Neural progenitor cell (in vitro differentiated cells): ENCODE results near the gene ODF2L. TPM values are rescaled to one million over a fixed set of nuclear protein-coding genes. Genes with fewer than 3 reads are reported as not detected.

Experiments
- DNase-seq: peaks from one replicate; pipeline ENCODE4 v3.0.0-alpha.2; 2016; ENCODE audit warnings: low spot score
- H2AFZ ChIP-seq: fragments of 200-600 bp; sonication (generic); replicated peaks from 2 replicates; pipeline ENCODE4 v1.6.1; 2016; ENCODE audit warnings: antibody characterized with exemption
- H3F3A ChIP-seq: fragments of 200-600 bp; sonication (generic); 2 replicates; pipeline ENCODE4 v1.6.1; 2016; ENCODE audit warnings: antibody characterized with exemption, low read depth
- H3K27ac ChIP-seq: fragments of 200-600 bp; sonication (generic); 2 replicates; pipeline ENCODE4 v1.5.1; 2016; ENCODE audit warnings: mild to moderate bottlenecking
- H3K27me3 ChIP-seq: fragments of 200-600 bp; sonication (generic); 2 replicates; pipeline ENCODE4 v1.6.1; 2016; ENCODE audit warnings: mild to moderate bottlenecking, moderate library complexity
- H3K36me3 ChIP-seq: fragments of 200-600 bp; sonication (generic); 2 replicates; pipeline ENCODE4 v1.5.1; 2016
- H3K4me1 ChIP-seq: fragments of 200-600 bp; sonication (generic); 2 replicates; pipeline ENCODE4 v1.6.1; 2016; ENCODE audit warnings: mixed run types
- H3K4me2 ChIP-seq: fragments of 200-600 bp; sonication (generic); 2 replicates; pipeline ENCODE4 v1.6.1; 2016
- H3K4me3 ChIP-seq: fragments of 200-600 bp; sonication (generic); 2 replicates; pipeline ENCODE4 v1.5.1; 2016
- H3K79me2 ChIP-seq: fragments of 200-600 bp; sonication (generic); 2 replicates; pipeline ENCODE4 v1.6.1; 2016; ENCODE audit warnings: low read depth
- H3K9ac ChIP-seq: fragments of 200-600 bp; sonication (generic); 2 replicates; pipeline ENCODE4 v1.6.1; 2016
- H3K9me3 ChIP-seq: fragments of 200-600 bp; sonication (generic); 2 replicates; pipeline ENCODE4 v1.5.1; 2016; ENCODE audit warnings: low read depth
- H4K20me1 ChIP-seq: fragments of 200-600 bp; sonication (generic); 2 replicates; pipeline ENCODE4 v1.6.1; 2016; ENCODE audit warnings: low read depth
- H3K27ac Mint-ChIP-seq: 3 replicates; pipeline ENCODE4 v1.8.0; 2021; ENCODE audit warnings: mixed read lengths
- H3K27me3 Mint-ChIP-seq: 2 replicates; pipeline ENCODE4 v1.8.0; 2022; ENCODE audit warnings: low read depth, mild to moderate bottlenecking, inconsistent platforms, moderate library complexity, mixed read lengths; ENCODE audit not compliant: insufficient read depth
- H3K36me3 Mint-ChIP-seq: 3 replicates; pipeline ENCODE4 v1.8.0; 2021; ENCODE audit warnings: mixed read lengths
- H3K4me1 Mint-ChIP-seq: 3 replicates; pipeline ENCODE4 v1.8.0; 2021; ENCODE audit warnings: mixed read lengths
- H3K4me3 Mint-ChIP-seq: 3 replicates; pipeline ENCODE4 v1.8.0; 2021; ENCODE audit warnings: mild to moderate bottlenecking, moderate library complexity, mixed read lengths
- H3K9me3 Mint-ChIP-seq: 3 replicates; pipeline ENCODE4 v1.8.0; 2020; ENCODE audit warnings: mixed read lengths
- EZH2 ChIP-seq: fragments of 200-600 bp; sonication (generic); IDR thresholded peaks from 2 replicates; pipeline ENCODE4 v1.6.1; 2017; ENCODE audit warnings: antibody characterized with exemption, mild to moderate bottlenecking, moderate library complexity
- EZH2phosphoT487 ChIP-seq: fragments of 200-600 bp; sonication (generic); IDR thresholded peaks from 2 replicates; pipeline ENCODE4 v1.6.1; 2017; ENCODE audit warnings: antibody characterized with exemption
- total RNA-seq: library from RNA; depleted of rRNA; stranded (reverse); fragments of >200 nt; gene quantifications from 2 replicates; pipeline ENCODE4 v1.2.3, GENCODE V29; 2015; ENCODE audit warnings: low replicate concordance
- TF ChIP-seq, protein P1 (sequence below): fragments of 200-600 bp; sonication (generic); IDR thresholded peaks from 2 replicates; pipeline ENCODE4 v1.5.1; 2017; ENCODE audit warnings: antibody characterized with exemption, mild to moderate bottlenecking

Gene ODF2L, protein sequence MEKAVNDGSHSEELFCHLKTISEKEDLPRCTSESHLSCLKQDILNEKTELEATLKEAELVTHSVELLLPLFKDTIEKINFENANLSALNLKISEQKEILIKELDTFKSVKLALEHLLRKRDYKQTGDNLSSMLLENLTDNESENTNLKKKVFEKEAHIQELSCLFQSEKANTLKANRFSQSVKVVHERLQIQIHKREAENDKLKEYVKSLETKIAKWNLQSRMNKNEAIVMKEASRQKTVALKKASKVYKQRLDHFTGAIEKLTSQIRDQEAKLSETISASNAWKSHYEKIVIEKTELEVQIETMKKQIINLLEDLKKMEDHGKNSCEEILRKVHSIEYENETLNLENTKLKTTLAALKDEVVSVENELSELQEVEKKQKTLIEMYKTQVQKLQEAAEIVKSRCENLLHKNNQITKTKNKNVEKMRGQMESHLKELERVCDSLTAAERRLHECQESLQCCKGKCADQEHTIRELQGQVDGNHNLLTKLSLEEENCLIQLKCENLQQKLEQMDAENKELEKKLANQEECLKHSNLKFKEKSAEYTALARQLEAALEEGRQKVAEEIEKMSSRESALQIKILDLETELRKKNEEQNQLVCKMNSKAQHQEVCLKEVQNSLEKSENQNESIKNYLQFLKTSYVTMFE
- total RNA-seq: 27.7 and 62.6 TPM in 2 replicates

DNA sequence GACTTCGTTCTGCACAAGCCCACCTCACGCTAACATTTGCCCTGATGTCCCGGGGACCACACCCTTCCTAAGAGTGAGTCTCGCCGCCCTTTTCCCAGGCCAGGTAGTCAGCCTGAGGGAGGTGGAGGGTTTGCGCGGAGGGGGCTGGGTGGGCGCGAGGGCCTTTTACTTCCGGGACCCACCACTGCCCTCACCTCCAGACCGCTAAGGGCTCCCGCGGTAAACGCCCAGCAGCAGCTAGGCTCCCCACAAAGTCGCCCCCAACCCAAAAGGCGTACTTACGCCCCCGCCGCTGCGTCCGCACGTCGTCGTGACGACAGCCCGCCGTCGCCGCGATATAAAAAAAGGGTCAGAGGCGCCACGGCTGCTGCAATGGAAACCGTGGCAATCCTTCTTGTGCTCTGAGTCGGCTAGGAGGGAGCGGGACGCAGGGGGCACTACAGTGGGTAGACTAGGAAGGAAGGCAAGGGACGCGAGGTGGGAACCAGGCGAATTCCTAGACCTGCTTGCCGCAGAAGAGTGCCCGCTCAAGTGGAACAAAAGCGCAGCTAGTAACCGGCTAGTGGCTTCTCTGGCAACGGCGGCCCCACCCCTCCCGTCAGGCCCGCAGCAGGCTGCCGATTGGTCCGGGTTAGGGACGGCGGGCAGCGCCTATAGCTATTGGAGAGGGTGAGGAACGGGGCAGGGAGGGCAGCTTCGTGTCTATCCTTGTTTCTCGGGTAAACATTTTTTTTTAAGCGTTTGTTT, at the start of gene ODF2L:
Gene ODF2L, minus strand, starts transcription at position 573 of the 747 bp plus-strand sequence. CDS start 9,296 bp downstream, outside the sequence.
- H3K9me3 Mint-ChIP-seq: peaks cover 9% of the 10 kb centered on the region
- peaks cover 15% of the 10 kb centered on the region for H3K36me3 Mint-ChIP-seq
- DNase-seq: peak; percentile 95
- H4K20me1 ChIP-seq: no peaks in the 10 kb centered on the region
- TF ChIP-seq EZH2 (peak; percentile 27), EZH2phosphoT487 (no peak)
- TF ChIP-seq, protein P1, sequence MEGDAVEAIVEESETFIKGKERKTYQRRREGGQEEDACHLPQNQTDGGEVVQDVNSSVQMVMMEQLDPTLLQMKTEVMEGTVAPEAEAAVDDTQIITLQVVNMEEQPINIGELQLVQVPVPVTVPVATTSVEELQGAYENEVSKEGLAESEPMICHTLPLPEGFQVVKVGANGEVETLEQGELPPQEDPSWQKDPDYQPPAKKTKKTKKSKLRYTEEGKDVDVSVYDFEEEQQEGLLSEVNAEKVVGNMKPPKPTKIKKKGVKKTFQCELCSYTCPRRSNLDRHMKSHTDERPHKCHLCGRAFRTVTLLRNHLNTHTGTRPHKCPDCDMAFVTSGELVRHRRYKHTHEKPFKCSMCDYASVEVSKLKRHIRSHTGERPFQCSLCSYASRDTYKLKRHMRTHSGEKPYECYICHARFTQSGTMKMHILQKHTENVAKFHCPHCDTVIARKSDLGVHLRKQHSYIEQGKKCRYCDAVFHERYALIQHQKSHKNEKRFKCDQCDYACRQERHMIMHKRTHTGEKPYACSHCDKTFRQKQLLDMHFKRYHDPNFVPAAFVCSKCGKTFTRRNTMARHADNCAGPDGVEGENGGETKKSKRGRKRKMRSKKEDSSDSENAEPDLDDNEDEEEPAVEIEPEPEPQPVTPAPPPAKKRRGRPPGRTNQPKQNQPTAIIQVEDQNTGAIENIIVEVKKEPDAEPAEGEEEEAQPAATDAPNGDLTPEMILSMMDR: peak; percentile 11
- peak within 1 kb of the TSS; percentile 91 for H3K4me3 ChIP-seq
- peak within 1 kb of the TSS; percentile 53 for H3K27ac ChIP-seq
- H3K4me2 ChIP-seq: peak within 1 kb of the TSS; percentile 99
- peaks cover 14% of the 10 kb centered on the region for H3K27me3 ChIP-seq
- H3K36me3 ChIP-seq: no peaks in the 10 kb centered on the region
- peaks cover 5% of the 10 kb centered on the region for H3K4me1 ChIP-seq
- H3K9ac ChIP-seq: peak within 1 kb of the TSS; percentile 30
- H3K4me1 Mint-ChIP-seq: peaks cover 21% of the 10 kb centered on the region
- peaks cover 43% of the 10 kb centered on the region for H3K79me2 ChIP-seq
- no peaks in the 10 kb centered on the region for H3K9me3 ChIP-seq
- peak within 1 kb of the TSS; percentile 81 for H3K27ac Mint-ChIP-seq
- H2AFZ ChIP-seq: peak within 1 kb of the TSS; percentile 78
- peaks cover 8% of the 10 kb centered on the region for H3F3A ChIP-seq
- H3K27me3 Mint-ChIP-seq: peaks cover 2% of the 10 kb centered on the region
- peak within 1 kb of the TSS; percentile 95 for H3K4me3 Mint-ChIP-seq

DNA sequence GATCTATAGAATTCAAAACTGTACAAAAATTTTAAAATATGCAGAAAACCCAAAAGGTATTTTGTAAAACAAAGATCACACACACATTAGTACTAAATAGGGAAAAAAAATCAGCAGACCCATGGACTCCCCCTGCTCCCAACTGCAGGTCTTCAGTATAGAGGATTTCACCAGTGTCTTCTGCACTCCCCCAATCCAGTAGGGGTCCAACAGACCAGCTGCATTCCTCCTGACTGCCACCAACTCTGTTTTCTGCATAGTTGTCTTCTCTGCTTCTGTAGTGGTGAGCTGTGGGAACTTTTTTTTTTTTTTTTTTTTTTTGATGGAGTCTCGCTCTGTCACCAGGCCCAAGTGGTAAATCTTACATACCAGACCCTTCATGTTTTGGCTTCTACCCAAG, 49.8 kb upstream of the ODF2L start:
- Histone ChIP-seq H3K4me2 (no peak overlapping the region), H3K9me3 (no peaks in the 10 kb centered on the region), H4K20me1 (no peaks in the 10 kb centered on the region), H3K79me2 (no peaks in the 10 kb centered on the region), H3K4me3 (no peak overlapping the region), H3F3A (no peaks in the 10 kb centered on the region), H3K9ac (no peak overlapping the region), H2AFZ (no peak overlapping the region), H3K36me3 (no peaks in the 10 kb centered on the region), H3K4me1 (no peaks in the 10 kb centered on the region), H3K27ac (no peak overlapping the region), H3K27me3 (no peaks in the 10 kb centered on the region)
- no peak for TF ChIP-seq EZH2phosphoT487
- TF ChIP-seq, protein P1: no peak
- no peak for TF ChIP-seq EZH2
- H3K27me3 Mint-ChIP-seq: no peaks in the 10 kb centered on the region
- no peak overlapping the region for H3K27ac Mint-ChIP-seq
- no peak for DNase-seq
- H3K4me3 Mint-ChIP-seq: no peak overlapping the region
- H3K36me3 Mint-ChIP-seq: no peaks in the 10 kb centered on the region
- no peaks in the 10 kb centered on the region for H3K4me1 Mint-ChIP-seq
- no peaks in the 10 kb centered on the region for H3K9me3 Mint-ChIP-seq

DNA sequence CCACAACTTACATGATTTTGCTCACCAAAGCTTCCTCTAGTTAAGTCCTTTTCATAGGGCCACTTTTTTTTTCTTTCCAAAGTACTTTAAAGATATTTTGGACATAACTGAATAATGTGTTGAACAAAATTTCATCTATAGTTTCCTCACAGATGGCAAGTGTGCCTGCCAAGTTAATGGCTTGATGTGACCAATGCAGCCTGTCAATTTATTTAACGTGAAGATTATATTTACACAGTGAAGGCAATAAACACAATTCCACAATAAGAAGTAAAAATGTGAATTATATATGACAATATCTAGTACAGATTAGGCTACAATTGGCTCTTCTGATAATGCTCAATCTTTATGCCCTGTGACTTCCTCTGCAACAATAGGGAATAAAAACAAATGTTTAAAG, 45.9 kb upstream of the ODF2L start:
- H3K9ac ChIP-seq: no peak overlapping the region
- no peaks in the 10 kb centered on the region for H3K4me1 ChIP-seq
- H3K27ac ChIP-seq: no peak overlapping the region
- Mint-ChIP-seq H3K27ac (no peak overlapping the region), H3K36me3 (no peaks in the 10 kb centered on the region), H3K27me3 (no peaks in the 10 kb centered on the region), H3K9me3 (no peaks in the 10 kb centered on the region), H3K4me3 (no peak overlapping the region), H3K4me1 (peaks cover 6% of the 10 kb centered on the region)
- H3K79me2 ChIP-seq: no peaks in the 10 kb centered on the region
- no peak for DNase-seq
- no peak overlapping the region for H3K4me3 ChIP-seq
- H3K4me2 ChIP-seq: no peak overlapping the region
- no peaks in the 10 kb centered on the region for H3K9me3 ChIP-seq
- TF ChIP-seq, protein P1: no peak
- TF ChIP-seq EZH2phosphoT487: no peak
- TF ChIP-seq EZH2: no peak
- H3K27me3 ChIP-seq: no peaks in the 10 kb centered on the region
- H4K20me1 ChIP-seq: no peaks in the 10 kb centered on the region
- no peaks in the 10 kb centered on the region for H3K36me3 ChIP-seq
- no peak overlapping the region for H2AFZ ChIP-seq
- H3F3A ChIP-seq: no peaks in the 10 kb centered on the region
